A673 (cell line): ENCODE measurements around the gene MSI2. TPM values are rescaled to one million over a fixed set of nuclear protein-coding genes. Genes with fewer than 3 reads are reported as not detected.

Experiments
- BruUV-seq: library from RNA; stranded (reverse); fragments of 400-500 nt; replicated peaks from 2 replicates; lab custom pipeline; 2021; lab: Mats Ljungman, UMichigan
- CTCF ChIA-PET: fragments of 300-600 bp; sonication (Branson Sonifier 250); formaldehyde crosslinking; loops from one replicate; lab custom pipeline; 2022; ENCODE audit warnings: antibody characterized with exemption; lab: Charles Lee
- POLR2A ChIA-PET: fragments of 300-600 bp; sonication (Branson Sonifier 250); formaldehyde crosslinking; loops from one replicate; lab custom pipeline; 2022; ENCODE audit warnings: antibody characterized with exemption; ENCODE audit not compliant: low non-redundant PET; lab: Charles Lee
- DNase-seq: peaks from one replicate; pipeline ENCODE4 v3.0.0-alpha.2; 2015; ENCODE audit warnings: low spot score
- H3K27ac ChIP-seq: fragments of 200-600 bp; sonication (generic); 2 replicates; pipeline ENCODE4 v1.5.1; 2016; ENCODE audit warnings: mixed run types, low read depth, mild to moderate bottlenecking, mixed read lengths, antibody characterized with exemption, low read length; ENCODE audit not compliant: poor library complexity, severe bottlenecking
- H3K27me3 ChIP-seq: fragments of 200-600 bp; sonication (generic); replicated peaks from 2 replicates; pipeline ENCODE4 v1.6.1; 2017; ENCODE audit warnings: mixed run types, low read depth, mild to moderate bottlenecking, mixed read lengths, antibody characterized with exemption, low read length; ENCODE audit not compliant: insufficient read depth, poor library complexity
- H3K36me3 ChIP-seq: fragments of 200-600 bp; sonication (generic); 2 replicates; pipeline ENCODE4 v1.6.1; 2016; ENCODE audit warnings: mixed run types, mild to moderate bottlenecking, mixed read lengths, antibody characterized with exemption, low read length; ENCODE audit not compliant: insufficient read depth, poor library complexity, severe bottlenecking
- H3K4me1 ChIP-seq: fragments of 200-600 bp; sonication (generic); 2 replicates; pipeline ENCODE4 v1.6.1; 2017; ENCODE audit warnings: mixed run types, mild to moderate bottlenecking, mixed read lengths, antibody characterized with exemption, low read length; ENCODE audit not compliant: insufficient read depth, poor library complexity, severe bottlenecking
- H3K4me3 ChIP-seq: fragments of 200-600 bp; sonication (generic); 2 replicates; pipeline ENCODE4 v1.5.1; 2016; ENCODE audit warnings: low read depth, mixed run types, mild to moderate bottlenecking, mixed read lengths, low read length; ENCODE audit not compliant: poor library complexity, severe bottlenecking
- H3K9me3 ChIP-seq: fragments of 200-600 bp; sonication (generic); 2 replicates; pipeline ENCODE4 v1.6.1; 2016; ENCODE audit warnings: mixed run types, low read depth, mild to moderate bottlenecking, mixed read lengths, antibody characterized with exemption, low read length; ENCODE audit not compliant: poor library complexity, severe bottlenecking
- CTCF ChIP-seq: fragments of 300-800, 200-600 bp; sonication (generic); conservative IDR thresholded peaks from 2 replicates; pipeline ENCODE4 v1.5.1; 2017; ENCODE audit warnings: low read depth, mild to moderate bottlenecking, antibody characterized with exemption, low read length, moderate library complexity, mixed read lengths
- EZH2 ChIP-seq: fragments of 200-600 bp; sonication (generic); IDR thresholded peaks from 2 replicates; pipeline ENCODE4 v1.6.1; 2017; ENCODE audit warnings: borderline replicate concordance, low read depth, mild to moderate bottlenecking, mixed read lengths, antibody characterized with exemption, low read length; ENCODE audit not compliant: poor library complexity, severe bottlenecking
- intact Hi-C: fragments of 100-400 bp; cut with micrococcal nuclease; formaldehyde crosslinking; loops from one replicate; pipeline ENCODE4 v1.10.0; 2022; ENCODE audit not compliant: unreplicated experiment
- total RNA-seq: library from RNA; stranded (reverse); gene quantifications from 2 replicates; pipeline ENCODE4 v1.2.3, GENCODE V29; 2021

Gene MSI2
- total RNA-seq, 1 experiment from 2014 or later, result 108 TPM

GRCh38 chr17:57317079-57317478 lies 60.8 kb downstream of the MSI2 start:
- Histone ChIP-seq H3K27ac (no peak overlapping the region), H3K4me3 (no peak overlapping the region), H3K9me3 (no peaks in the 10 kb centered on the region), H3K4me1 (peaks cover 7% of the 10 kb centered on the region), H3K27me3 (no peaks in the 10 kb centered on the region), H3K36me3 (no peaks in the 10 kb centered on the region)
- TF ChIP-seq EZH2, result no peak
- TF ChIP-seq CTCF, result no peak
- intact Hi-C loops, result no loop called here
- ChIA-PET CTCF (interaction anchor here (0.7 kb wide), 1 partner anchor 23 kb away, joined by 5 read pairs; no protein-coding TSS in a partner anchor), POLR2A (no interaction called here)
- peak; percentile 65 for DNase-seq
- no TSS peak for BruUV-seq

- no peaks in the 10 kb centered on the region for H3K9me3 ChIP-seq
- no peak overlapping the region for H3K27ac ChIP-seq
- no peaks in the 10 kb centered on the region for H3K27me3 ChIP-seq
- TF ChIP-seq EZH2 (no peak), CTCF (no peak)
- intact Hi-C loops, result no loop called here
- H3K4me1 ChIP-seq, result peaks cover 7% of the 10 kb centered on the region
- no peak overlapping the region for H3K4me3 ChIP-seq
- no TSS peak for BruUV-seq
- ChIA-PET POLR2A (interaction anchor here (0.7 kb wide), 1 partner anchor 8 kb away, joined by 3 read pairs; no protein-coding TSS in a partner anchor), CTCF (no interaction called here)
- no peak for DNase-seq
- H3K36me3 ChIP-seq, result no peaks in the 10 kb centered on the region
Observed at GRCh38 chr17:57318913-57319312, 62.6 kb downstream of the MSI2 start.

- H3K4me3 ChIP-seq, result no peak overlapping the region
- TF ChIP-seq CTCF (no peak), EZH2 (no peak)
- CTCF ChIA-PET, result no interaction called here
- H3K4me1 ChIP-seq, result peaks cover 7% of the 10 kb centered on the region
- no peaks in the 10 kb centered on the region for H3K9me3 ChIP-seq
- no peaks in the 10 kb centered on the region for H3K27me3 ChIP-seq
- no peak for DNase-seq
- no peaks in the 10 kb centered on the region for H3K36me3 ChIP-seq
- intact Hi-C loops, result no loop called here
- POLR2A ChIA-PET, result no interaction called here
- H3K27ac ChIP-seq, result no peak overlapping the region
- BruUV-seq, result no TSS peak
Observed at GRCh38 chr17:57319806-57320205, 63.5 kb downstream of the MSI2 start.
